Esophagus squamous epithelium (tissue), 5 donors: ENCODE results near the gene MXRA8. TPM values are rescaled to one million over a fixed set of nuclear protein-coding genes. Genes with fewer than 3 reads are reported as not detected.
A peak's percentile ranks its signal among the peaks of the same experiment; 100 is the strongest.

ENCODE experiments used
- DNase-seq: peaks from one replicate; lab custom pipeline; 2025; lab: John Stamatoyannopoulos, UW
- H3K27ac ChIP-seq, 4 donors: fragments of 200-600 bp; sonication (generic); one replicate each; pipeline ENCODE4 v1.5.1; 2016 to 2019; ENCODE audit warnings: mild to moderate bottlenecking in 1 of 4
- H3K27me3 ChIP-seq, 4 donors: fragments of 200-600 bp; sonication (generic); 1 replicate in 3 of 4; 2 replicates in 1 of 4; pipeline versions ENCODE4 v1.5.1 to v1.6.0; 2017 to 2021; ENCODE audit warnings: antibody characterized with exemption in 1 of 4
- H3K36me3 ChIP-seq, 3 donors: fragments of 200-600 bp; sonication (generic); one replicate each; pipeline ENCODE4 v1.5.1; 2016 to 2019
- H3K4me1 ChIP-seq, 3 donors: fragments of 200-600 bp; sonication (generic); one replicate each; pipeline ENCODE4 v1.5.1; 2017 to 2019
- H3K4me3 ChIP-seq, 4 donors: fragments of 200-600 bp; sonication (generic); 1 replicate in 3 of 4; 2 replicates in 1 of 4; pipeline ENCODE4 v1.5.1; 2016 to 2019; ENCODE audit warnings: mild to moderate bottlenecking in 2 of 4, moderate library complexity in 1 of 4
- H3K9me3 ChIP-seq, 3 donors: fragments of 200-600 bp; sonication (generic); one replicate each; pipeline ENCODE4 v1.5.1; 2016 to 2019
- CTCF ChIP-seq, 6 experiments: fragments of 450-650 bp in 4 of 6; fragments of 200-600 bp in 2 of 6; sonication (generic) in 2 of 6; IDR thresholded peaks; one replicate each; pipeline ENCODE4 v1.5.1; 2016 to 2019; ENCODE audit warnings: antibody characterized with exemption in 6 of 6, mild to moderate bottlenecking in 4 of 6, moderate library complexity in 4 of 6
- POLR2A ChIP-seq, 4 donors: fragments of 450-650 bp; IDR thresholded peaks; one replicate each; pipeline ENCODE4 v1.6.1; 2017; ENCODE audit warnings: antibody characterized with exemption in 4 of 4, mild to moderate bottlenecking in 4 of 4, moderate library complexity in 3 of 4
- WGBS, 2 donors: methylation state at CpG; one replicate each; pipeline ENCODE4 v1.1.5; 2018; 5-methylcytosine and 5-hydroxymethylcytosine counted together
- intact Hi-C: fragments of 100-400 bp; cut with DNase I; formaldehyde crosslinking; loops from one replicate; pipeline ENCODE4 v1.15.0; 2022
- total RNA-seq, 4 donors: library from RNA; depleted of rRNA; stranded (reverse); fragments of >200 nt; gene quantifications; one replicate each; pipeline ENCODE4 v1.1.0, GENCODE V29; 2016
- donor health status: DM: yes; HTN: yes; CAD: no.

MXRA8 gene
- total RNA-seq, 4 donors from 2014 or later, result 0.45 to 33.8 (median 12.8) TPM

GRCh38 chr1:1312450-1313314 is 45.7 kb downstream of the MXRA8 start:
- intact Hi-C loops, result no loop called here
- Histone ChIP-seq H3K4me3 (no peak overlapping the region), H3K27me3 (no peaks in the 10 kb centered on the region), H3K4me1 (peaks cover 21 to 55% (median 26%) of the 10 kb centered on the region in 3 donors), H3K36me3 (peaks cover 34 to 73% (median 34%) of the 10 kb centered on the region in 3 donors), H3K9me3 (no peaks in the 10 kb centered on the region), H3K27ac (no peak overlapping the region)
- WGBS, 2 donors, result 100% methylated on average over 1 of the region's 49 CpGs; no CpG with 5 or more reads in 1 of the 2 donors
- TF ChIP-seq POLR2A (IDR thresholded peaks at IDR 0.05), result no peak
- no peak for TF ChIP-seq CTCF (IDR thresholded peaks at IDR 0.05)
- no peak for DNase-seq

GRCh38 chr1:1311107-1312104 is 46.9 kb downstream of the MXRA8 start:
- TF ChIP-seq CTCF (IDR thresholded peaks at IDR 0.05) (no peak), POLR2A (IDR thresholded peaks at IDR 0.05) (no peak)
- no peak for DNase-seq
- no peaks in the 10 kb centered on the region for H3K9me3 ChIP-seq
- peak overlapping the region in 1 of 4 donors; percentile 76 for H3K4me3 ChIP-seq
- peaks cover 34 to 62% (median 34%) of the 10 kb centered on the region in 3 donors for H3K36me3 ChIP-seq
- 100% methylated on average over 1 to 2 of the region's 22 CpGs for WGBS, 2 donors
- no peaks in the 10 kb centered on the region for H3K27me3 ChIP-seq
- peak overlapping the region; percentile 28 to 99 (median 96) for H3K27ac ChIP-seq
- intact Hi-C loops, result no loop called here
- peaks cover 23 to 54% (median 33%) of the 10 kb centered on the region in 3 donors for H3K4me1 ChIP-seq

- peak overlapping the region; percentile 95 to 99 (median 98) for H3K27ac ChIP-seq
- TF ChIP-seq POLR2A (IDR thresholded peaks at IDR 0.05), result peak in 1 of 4 donors; percentile 7
- no peak for TF ChIP-seq CTCF (IDR thresholded peaks at IDR 0.05)
- DNase-seq, result no peak
- no peaks in the 10 kb centered on the region for H3K27me3 ChIP-seq
- intact Hi-C loops, result no loop called here
- H3K4me1 ChIP-seq, result peaks cover 32 to 57% (median 41%) of the 10 kb centered on the region in 3 donors
- peaks cover 34 to 55% (median 34%) of the 10 kb centered on the region in 3 donors for H3K36me3 ChIP-seq
- no peaks in the 10 kb centered on the region for H3K9me3 ChIP-seq
- peak overlapping the region; percentile 70 to 76 (median 74) for H3K4me3 ChIP-seq
- 52 to 60% methylated on average over 2 to 4 of the region's 21 CpGs for WGBS, 2 donors
These were observed 47.8 kb downstream of the MXRA8 start for GRCh38 chr1:1310476-1311053.

GRCh38 chr1:1310109-1310385 is 48.3 kb downstream of the MXRA8 start:
- H3K36me3 ChIP-seq, result peaks cover 30 to 51% (median 34%) of the 10 kb centered on the region in 3 donors
- H3K4me1 ChIP-seq, result peaks cover 37 to 59% (median 46%) of the 10 kb centered on the region in 3 donors
- H3K27ac ChIP-seq, result peak overlapping the region; percentile 95 to 99 (median 98)
- TF ChIP-seq CTCF (IDR thresholded peaks at IDR 0.05), result no peak
- TF ChIP-seq POLR2A (IDR thresholded peaks at IDR 0.05), result no peak
- WGBS, 2 donors, result 60% methylated on average over 1 of the region's 3 CpGs; no CpG with 5 or more reads in 1 of the 2 donors
- intact Hi-C loops, result no loop called here
- H3K4me3 ChIP-seq, result peak overlapping the region; percentile 70 to 76 (median 74)
- H3K27me3 ChIP-seq, result no peaks in the 10 kb centered on the region
- no peaks in the 10 kb centered on the region for H3K9me3 ChIP-seq
- no peak for DNase-seq
